NCI-H774 (cell line): ENCODE results near the gene CYBA.

Experiments used
- DNase-seq: peaks from one replicate; lab custom pipeline; 2025; lab: John Stamatoyannopoulos, UW

The CYBA gene

GRCh38 chr16:88631920-88632586 is 18.8 kb downstream of the CYBA start:
- no peak for DNase-seq

DNA sequence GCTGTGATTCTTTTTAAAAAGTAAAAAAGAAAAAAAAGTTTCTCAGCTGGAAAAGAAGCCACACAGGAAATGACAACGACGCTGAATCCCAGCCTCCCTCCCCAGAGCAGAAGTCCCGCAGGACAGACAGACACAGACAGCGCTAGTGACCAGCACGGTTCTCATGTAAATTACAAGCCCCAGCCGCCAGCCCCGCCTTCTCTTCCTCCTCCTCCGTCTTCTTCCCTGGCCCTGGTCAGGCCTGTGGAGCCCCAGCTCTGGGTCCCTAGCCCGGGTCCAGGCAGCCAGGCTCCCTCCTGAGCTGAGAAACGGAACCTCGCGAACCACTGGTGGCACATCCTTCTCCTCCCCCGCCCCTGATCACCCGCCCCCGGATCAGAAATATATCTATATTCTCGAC is 19.5 kb downstream of the CYBA start:
- DNase-seq, result no peak

GRCh38 chr16:88630941-88631340 is 19.9 kb downstream of the CYBA start:
- DNase-seq, result no peak

- DNase-seq, result no peak
These were observed 20.4 kb downstream of the CYBA start for GRCh38 chr16:88630433-88630832.

DNA sequence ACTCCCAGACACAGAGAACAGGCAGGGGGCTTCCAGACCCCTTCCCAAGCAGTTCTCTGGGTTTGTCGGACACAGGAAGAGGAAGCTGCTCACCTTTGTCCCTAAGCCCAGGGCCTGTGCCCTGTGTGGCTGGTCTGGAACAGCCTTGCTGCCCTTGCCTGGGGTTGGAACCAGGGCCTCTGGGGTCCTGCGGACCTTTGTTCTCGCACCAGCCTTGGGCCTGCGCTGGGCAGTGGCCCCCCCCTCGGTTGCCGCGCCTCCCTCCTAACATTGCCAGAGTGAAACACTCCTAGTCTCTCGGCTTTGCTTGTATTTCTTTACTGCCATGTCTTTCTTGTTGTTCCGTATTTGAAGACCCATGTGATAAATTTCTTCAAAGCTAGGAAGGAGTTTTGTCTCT is 21.0 kb downstream of the CYBA start:
- no peak for DNase-seq

GRCh38 chr16:88628512-88628974 is 22.3 kb downstream of the CYBA start:
- no peak for DNase-seq

DNA sequence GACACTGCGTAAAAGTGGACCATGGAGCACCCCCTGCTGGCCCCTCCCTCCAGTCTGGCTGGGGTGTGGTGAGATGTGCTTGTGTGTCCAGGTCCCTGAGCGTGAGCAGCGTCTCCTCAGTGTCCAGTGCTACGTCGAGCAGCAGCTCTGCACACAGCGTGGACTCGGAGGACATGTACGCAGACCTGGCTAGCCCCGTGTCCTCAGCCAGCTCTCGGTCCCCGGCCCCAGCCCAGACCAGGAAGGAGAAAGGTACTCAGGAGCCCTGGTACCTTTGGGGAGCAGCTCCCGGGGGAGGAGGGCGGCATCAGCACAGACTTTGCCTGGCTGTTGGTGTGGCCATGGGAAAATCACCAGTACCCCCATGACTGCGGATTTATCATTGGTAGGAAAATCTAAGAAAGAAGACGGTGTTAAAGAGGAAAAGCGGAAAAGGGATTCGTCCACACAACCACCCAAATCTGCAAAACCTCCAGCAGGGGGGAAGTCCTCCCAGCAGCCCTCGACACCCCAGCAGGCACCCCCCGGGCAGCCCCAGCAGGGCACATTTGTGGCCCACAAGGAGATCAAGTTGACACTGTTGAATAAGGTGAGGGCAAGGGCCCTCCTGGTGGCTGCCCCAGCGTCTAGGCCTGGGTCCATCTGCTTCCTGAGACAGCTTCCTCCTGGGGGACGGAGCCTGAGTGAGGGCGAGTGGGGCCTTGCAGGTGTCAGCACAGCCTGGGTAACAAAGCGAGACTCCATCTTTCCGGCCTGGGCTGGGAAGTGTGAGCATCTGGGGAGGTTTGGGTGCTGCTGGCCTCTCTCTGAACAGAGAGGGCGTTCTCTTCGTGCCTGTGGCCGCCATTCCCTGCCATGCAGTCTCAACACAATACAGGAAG is 23.1 kb downstream of the CYBA start:
- no peak for DNase-seq

DNA sequence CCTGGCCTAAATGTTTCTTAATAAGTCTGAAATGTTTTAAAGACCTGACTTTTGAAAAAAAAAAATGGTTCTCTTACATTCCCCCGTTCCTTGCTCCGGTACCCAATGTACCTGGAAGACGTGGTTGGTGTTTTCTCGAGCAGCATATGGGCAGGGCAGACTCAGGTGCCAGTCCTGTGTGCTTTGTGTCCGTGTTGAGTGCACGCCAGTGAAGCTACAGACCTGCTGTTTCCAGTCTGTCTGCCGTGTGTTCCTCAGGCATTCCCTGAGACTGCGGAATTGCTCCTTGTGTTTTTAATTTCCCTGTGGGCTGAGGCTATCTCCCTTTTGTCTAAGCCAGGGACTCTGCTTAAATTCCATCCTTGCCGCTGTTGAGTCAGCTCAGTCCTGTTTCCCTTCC is 24.2 kb downstream of the CYBA start:
- DNase-seq, result no peak

GRCh38 chr16:88624977-88625576 is 25.8 kb downstream of the CYBA start:
- DNase-seq, result no peak

GRCh38 chr16:88624481-88624880 is 26.4 kb downstream of the CYBA start:
- DNase-seq, result no peak

DNA sequence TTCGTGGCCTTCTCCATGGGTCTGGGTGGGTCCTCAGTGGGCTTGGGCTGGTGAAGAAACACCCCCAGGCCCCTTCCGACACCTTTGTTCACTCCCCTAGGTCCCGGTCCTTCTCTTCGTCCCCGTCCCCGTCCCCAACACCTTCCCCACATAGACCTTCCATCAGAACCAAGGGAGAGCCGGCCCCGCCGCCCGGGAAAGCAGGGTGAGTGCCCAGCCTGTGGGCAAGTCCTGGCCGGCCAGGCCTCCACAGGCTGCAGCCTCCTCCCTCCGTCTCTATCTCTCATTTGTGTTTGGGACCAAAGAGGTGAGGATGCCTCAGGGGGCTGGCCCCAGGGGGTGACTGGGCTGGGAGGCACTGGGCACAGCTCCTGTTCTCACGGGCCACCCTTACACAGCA is 27.0 kb downstream of the CYBA start:
- DNase-seq, result no peak

DNA sequence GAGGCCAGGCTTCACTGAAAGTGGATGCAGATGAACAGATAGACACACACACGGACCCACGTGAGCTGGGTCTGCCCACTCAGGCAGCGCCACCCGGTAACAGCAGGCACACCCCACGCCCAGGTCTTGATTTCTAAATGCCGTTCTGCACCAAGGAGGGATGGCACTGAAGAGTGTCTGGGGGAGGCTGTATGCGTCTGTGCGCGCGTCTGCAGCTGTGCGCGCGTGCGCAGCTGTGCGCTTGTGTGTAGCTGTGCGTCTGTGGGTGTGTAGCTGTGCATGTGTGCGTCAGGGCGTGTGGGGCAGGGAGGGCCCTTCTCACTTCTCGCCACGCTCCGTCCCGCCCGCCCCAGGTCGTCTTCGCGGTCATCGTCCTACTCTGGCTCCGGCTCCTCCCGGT is 28.0 kb downstream of the CYBA start:
- no peak for DNase-seq

DNA sequence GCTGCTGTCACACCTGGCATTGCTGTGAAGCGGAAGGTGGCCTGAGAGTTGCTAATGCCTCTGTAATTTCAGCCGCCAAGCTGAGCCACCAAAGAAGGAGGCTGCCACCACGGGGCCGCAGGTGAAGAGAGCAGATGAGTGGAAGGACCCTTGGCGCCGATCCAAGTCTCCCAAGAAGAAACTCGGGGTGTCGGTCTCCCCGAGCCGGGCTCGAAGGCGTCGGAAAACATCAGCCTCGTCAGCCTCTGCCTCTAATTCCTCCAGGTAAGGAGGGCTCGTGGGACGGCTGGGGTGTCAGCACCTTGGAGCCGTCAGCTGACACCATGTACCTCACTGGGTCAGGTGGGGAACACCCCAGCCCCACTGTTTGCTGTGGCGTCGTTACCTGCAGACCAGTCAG is 28.7 kb downstream of the CYBA start:
- no peak for DNase-seq

- no peak for DNase-seq
These were observed 30.7 kb downstream of the CYBA start for GRCh38 chr16:88619859-88620815.

DNA sequence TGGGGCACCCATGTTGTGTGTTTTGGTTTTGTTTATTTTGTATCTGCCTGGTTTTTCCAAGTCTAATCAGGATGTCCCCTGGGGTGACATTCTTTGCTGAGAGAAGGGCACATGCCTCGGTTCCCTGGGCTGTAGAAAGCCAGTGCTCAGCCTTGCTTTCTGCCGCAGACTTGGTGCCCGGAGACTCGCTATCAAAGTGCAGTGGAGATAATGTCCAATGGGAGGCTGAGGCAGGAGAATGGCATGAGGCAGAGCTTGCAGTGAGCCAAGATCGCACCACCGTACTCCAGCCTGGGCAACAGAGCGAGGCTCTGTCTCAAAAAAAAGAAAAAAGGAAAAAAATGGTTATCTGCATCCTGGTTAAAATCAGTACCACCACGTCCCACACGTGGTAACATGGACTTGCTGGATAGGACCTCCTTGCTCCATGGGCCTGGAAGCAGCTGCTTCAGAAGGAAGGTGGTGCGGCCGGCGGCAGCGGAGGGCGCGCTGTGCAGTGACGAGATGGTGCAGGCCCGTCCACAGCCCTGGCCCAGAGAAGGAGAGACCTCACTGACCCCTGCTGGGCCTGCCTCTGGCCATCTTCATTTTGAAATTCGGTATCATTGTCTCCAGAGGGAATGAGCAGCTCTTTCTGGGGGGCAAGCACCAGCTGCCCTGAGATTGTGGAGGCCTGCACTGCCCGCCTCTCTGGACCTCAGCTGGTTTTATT is 31.7 kb downstream of the CYBA start:
- DNase-seq, result no peak

GRCh38 chr16:88618182-88618955 is 32.5 kb downstream of the CYBA start:
- DNase-seq, result no peak

GRCh38 chr16:88617268-88618031 is 33.4 kb downstream of the CYBA start:
- DNase-seq, result no peak

DNA sequence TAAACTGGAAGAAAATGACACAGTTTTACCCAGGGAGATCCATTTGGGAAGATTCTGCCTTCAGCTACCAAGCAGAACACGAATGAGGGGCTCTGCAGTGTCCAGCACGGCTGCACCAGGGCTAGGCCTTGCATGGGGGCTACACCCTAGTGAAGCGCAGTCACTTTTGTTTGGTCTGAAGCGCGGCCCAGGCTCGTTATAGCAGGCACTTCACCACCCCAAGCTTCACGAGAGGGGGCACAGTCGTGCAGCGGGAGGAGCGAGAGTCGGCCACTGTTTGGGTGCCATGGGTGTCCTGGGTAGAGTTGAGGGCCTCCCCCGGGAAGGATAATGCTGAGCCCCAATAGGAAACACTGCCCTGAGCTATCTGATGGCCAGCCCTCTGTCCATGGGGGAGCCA is 34.1 kb downstream of the CYBA start:
- no peak for DNase-seq

GRCh38 chr16:88616320-88616719 is 34.5 kb downstream of the CYBA start:
- DNase-seq, result no peak
